NCI-H146 treated with DMSO at 0.1 percent for 48 hours (cell line): ENCODE data around the gene PCED1A.

ENCODE experiments used
- DNase-seq: peaks from one replicate; lab custom pipeline; 2025; ENCODE audit not compliant: unreplicated experiment; lab: John Stamatoyannopoulos, UW

The PCED1A gene

DNA sequence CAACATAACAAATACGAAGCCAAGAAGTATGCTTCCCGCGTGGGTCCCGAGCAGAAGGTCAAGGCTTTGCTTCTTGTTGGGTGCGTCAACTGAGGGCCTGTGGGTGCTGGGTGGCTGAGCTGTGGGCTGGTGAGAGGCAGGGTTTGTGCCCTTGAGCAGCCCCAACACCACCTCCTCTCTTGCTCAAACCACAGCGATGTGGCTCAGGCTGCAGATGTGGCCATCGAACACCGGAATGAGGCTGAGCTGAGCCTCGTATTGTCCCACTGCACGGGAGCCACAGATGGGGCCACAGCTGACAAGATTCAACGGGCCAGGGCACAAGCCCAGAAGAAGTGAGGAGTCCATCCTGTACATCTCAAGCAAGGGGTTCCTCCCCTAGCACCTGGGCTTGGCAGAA lies 25.8 kb upstream of the PCED1A start:
- no peak for DNase-seq

DNA sequence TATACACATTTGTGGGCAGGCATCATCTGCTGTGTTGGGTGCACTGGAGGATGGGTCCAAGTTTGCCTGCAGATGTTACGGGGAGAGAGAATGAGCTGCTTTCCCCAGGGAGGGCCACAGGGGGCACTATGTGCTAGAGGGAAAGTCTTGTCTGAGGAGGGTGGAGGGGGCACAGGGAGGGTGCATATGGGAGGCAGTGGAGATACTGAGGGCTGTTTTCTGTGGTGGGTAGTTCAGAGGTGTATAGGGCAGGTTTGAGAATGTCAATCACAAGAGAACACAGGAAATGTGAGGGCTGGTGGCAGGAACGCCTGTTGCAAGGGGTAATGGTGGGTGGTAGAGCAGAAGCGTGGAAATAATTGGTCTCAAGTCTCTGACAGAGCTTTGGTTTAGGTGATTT lies 25.2 kb upstream of the PCED1A start:
- no peak for DNase-seq

DNA sequence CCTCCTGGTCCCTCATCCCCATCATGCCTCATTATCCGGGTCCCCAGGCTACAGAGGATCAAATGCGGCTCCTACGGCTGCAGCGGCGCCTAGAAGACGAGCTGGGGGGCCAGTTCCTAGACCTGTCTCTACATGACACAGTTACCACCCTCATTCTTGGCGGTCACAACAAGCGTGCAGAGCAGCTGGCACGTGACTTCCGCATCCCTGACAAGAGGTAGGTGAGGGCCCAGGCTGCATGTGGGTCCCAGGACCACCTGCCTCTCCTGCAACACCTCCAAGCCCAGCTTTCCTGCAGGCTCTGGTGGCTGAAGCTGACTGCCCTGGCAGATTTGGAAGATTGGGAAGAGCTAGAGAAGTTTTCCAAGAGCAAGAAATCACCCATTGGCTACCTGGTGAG lies 24.6 kb upstream of the PCED1A start:
- no peak for DNase-seq

DNA sequence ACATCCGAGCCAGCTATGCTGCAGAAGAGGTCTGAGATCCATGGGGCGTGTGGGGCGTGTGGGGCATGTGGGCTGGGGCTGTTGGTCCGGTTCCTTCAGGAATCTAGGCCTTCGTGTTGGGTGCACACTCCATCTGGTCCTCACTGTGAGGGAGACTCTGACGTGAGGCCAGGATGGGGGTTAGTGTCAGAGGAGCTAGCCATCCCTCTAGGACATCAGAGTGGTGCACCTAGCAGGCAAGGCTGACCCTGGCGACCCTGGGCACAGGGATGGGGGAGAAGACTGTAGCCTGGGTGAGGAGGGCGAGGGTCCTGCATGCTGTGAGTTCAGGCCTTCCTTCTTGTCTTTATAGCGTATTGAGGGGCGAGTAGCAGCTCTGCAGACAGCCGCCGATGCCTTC lies 24.2 kb upstream of the PCED1A start:
- DNase-seq = no peak

DNA sequence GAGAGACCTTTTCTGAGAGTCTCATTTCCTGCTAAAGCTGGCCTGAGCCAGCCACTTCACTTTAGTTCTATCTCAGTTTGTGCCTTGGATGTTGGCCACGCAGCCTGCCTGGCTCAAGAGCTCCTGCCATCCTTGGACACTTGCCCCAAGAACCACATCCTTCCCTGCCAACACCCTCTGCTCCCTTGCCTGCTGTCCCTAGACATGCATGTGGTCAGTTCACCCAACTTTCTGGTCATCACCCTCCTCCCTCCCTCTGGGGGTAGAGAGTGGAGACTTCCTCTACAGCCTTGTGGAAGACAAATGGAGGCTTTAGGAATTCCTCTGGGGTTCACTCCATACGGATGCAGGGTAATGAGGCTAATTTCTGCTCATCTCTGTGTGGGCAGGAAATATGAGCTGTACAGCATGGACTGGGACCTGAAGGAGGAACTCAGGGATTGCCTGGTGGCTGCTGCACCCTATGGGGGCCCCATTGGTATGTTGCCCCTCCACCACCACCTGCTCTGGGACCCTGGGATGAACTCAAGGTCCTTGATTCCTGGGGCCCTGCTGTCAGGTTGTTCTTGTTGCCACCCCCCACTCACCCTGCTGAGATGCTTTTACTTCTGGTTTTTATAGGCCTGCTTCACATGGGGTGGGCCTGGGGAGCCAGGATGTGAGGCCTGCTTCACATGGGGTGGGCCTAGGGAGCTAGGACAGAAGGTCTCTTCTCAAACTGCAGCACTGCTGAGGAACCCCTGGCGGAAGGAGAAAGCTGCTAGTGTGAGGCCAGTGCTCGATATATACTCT lies 19.1 kb upstream of the PCED1A start:
- DNase-seq = no peak

DNA sequence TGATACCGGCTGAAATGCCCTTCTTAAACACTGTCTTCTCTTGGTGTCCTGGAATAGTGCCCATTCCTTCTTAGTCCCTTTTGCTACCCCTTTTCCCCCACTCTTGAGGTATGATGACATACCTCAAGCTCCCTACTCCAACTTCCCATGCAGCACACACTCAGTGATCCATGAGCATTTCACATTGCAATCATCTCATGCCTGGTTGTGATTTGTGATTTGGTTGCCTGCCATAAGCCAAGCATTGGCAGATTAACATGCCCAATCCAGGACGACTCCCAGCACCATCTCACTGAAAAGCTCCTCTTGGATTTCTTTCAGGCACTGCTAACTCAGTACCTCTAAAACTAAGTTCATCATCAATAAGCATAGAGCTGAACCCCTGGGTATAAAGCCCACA lies 18.1 kb upstream of the PCED1A start:
- no peak for DNase-seq

DNA sequence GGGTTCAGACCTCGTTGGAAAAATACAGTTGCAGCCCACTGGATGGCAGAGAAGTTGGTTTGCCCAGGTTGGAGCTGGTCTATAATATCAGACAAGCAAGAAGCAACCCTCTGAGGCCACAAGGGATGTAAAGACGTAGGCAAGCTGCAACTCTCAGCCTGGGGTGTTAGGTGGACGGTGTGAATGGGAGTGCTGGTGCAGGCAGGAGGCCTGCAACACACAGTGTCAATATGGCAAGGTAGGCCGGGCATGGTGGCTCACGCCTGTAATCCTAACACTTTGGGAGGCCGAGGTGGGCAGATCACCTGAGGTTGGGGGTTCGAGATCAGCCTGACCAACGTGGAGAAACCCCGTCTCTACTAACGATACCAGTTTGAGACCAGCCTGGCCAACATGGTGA lies 10.6 kb upstream of the PCED1A start:
- no peak for DNase-seq

DNA sequence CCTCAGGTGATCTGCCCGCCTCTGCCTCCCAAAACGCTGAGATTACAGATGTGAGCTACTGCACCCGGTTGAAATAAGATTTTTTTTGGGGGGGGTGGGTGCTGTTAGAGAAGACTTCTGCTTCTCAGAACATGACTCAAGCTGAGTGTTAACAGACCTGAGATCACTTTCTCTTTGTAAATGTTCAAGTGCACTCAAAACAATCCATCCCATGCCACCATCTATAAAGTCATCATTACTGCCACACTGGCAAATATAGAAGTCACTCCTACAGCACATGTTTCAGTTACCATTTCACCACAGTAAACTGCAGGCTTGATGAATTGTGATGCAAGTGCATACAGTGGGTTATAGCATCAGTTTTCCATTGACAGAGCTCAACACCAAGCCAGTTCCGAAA lies 9.1 kb upstream of the PCED1A start:
- DNase-seq = no peak

DNA sequence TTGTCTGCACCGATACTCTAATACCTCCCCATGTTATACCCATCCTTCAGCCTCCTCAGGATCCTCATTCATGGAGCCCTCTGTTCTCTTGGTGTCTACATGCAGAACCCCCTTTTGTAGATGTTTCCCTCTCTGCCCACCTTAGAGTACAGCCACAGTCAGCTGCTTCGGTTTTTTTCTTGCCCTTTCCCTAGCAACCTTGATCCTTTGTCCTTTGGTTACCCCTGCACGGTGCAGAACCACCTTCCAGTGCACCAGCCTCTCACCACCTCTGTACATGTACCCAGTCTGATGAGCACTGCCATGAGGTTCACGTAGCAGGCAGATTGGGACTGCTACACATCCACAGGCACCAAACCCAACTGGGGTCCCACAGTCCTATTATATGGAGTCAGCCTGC lies 7.3 kb upstream of the PCED1A start:
- DNase-seq = no peak

DNA sequence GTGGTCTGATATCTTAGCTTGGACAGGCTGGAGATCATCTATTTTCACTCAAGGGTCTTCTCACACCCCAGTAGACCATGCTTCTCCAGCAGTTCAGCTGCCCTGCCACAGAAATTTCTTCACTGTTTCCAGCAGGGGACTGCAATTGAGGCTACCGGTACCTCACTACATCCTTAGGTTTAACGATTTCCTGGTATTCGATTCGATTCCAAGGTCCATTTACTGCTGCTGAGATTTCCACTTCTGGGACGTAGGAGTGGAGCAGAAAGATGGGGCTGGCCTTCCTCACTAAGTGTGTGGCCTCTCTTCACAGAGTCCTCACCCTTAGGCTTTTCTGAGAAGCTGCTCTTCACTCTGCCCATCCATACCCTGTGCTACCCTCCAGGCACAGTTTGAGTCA lies 6.2 kb upstream of the PCED1A start:
- no peak for DNase-seq

DNA sequence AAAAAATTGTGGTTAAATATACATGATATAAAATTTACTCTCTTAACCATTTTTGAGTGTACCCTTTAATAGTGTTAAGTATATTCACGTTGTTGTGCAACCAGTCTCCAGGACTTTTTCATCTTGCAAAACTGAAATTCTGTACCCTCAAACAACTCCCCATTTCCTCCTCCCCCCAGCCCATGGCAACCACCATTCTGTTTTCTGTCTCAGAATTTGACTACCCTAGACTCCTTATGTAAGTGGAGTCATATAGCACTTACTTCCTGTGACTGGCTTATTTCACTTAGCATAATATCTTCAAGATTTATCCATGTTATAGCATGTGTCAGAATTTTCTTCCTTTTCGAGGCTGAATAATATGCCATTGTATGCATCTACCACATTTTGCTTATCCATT lies 5.2 kb upstream of the PCED1A start:
- no peak for DNase-seq

DNA sequence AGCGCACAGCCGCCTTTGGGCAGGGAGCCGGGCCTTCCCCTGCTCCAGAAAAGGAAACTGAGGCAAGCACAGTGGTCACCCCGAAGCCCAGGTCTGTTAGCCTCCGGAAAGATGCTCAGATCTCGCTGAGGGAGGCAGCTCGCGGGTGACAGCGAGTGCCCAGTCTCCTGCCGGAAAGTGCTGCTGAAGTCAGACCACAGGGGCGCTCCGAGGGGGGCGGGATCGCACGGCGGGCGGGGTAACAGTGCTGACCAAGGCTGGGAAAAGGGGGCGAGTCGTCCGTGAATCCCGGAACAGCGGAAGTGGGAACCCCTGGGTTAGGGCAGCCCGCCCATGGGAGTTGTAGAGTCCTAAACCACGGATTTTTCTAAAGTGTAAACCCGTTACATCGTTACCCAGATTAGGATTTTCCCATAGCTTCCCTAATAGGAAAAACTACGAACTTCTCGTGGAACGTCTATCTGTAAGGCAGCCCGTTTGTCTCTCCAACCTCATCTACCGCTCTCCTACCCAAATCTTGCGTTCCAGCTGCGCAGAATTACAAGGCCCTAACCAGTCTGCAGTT lies 594 bp upstream of the PCED1A start:
- DNase-seq = no peak

DNA sequence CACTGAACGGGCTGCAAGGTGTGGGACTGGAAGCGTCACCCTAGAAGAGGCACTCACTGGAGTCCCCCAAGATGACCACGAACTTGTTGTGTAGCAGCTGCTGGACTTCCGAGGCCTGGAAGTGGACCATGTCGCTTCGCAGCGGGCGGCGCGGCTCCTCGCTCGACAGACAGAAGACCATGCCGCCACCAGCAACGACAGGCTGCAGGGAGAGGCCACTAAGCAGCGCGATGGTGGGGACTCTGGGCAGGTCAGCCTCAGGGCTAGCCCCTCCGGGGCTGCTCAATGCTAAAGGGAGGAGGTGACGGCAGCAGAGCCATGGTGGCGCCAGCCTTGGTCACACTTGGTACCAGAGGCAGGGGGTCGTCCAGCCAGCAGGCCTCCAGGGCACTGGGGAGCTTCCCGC lies 720 bp downstream of the PCED1A start:
- no peak for DNase-seq

DNA sequence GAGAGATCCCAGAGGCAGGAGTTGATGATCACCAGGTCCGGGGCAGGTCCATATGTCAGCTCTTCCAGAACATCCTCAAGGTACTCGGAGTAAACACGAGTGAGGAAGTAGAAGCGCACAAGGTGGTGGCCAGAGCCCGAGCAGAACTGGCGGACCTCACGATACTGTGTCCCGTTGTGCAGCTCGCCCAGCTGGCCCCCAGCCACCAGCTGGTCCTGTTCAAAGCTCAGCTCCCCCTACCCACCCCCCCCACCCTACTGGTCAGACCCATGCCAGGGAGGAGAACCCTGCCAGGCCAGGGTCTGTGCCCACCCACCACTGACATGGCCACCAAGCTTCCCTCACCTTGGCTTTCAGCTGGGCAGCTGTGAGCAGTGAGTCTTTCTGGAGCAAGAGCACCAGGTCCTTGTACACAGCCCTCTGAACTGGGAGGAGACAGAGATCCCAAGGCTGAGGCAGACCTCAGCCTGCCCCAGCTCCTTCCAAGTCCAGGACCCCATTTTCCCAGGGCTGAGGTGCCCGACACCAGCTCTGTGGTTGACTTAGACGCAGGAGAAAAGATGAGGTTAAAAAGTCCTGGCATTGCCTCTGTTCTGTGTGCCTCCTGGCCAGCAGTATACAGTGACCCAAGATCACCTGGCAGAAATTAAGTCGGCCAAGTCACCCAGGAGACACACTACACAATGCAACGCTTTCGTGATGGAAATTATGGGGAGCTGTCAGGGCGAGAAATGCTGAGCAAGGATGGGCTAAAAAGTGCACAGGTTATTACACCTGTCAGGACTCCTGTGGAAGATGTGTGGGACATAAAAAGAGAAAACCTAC lies 1.4 kb downstream of the PCED1A start:
- DNase-seq = no peak

DNA sequence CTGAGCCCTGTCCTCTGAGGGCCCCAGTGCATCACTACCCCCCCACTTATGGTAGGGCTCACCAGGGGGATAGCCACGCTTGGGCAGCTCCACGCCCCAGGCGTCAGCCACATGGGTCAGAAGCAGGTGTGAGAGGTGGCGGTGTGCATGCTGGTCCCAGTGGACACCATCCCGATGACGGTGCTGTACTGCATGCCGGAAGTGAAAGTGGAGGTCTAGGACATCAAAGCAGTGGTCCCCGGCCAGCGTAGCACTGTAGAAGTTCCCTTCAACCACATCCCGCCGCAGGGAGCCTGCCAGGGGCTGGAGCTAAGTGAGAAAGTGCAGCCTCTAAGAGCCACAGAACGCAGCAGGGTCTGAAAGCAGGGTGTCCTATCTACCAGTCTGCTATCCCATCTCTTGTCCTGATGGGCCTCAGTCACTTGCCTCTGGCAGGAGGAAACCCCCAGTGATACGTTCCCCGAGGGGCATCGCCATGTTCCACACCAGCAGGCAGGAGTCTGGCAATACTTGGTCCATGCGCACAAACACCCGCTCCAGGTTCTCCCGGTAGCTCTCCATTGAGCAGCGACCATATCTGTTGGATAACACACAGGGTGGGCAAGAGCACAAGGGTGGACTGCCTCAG lies 2.2 kb downstream of the PCED1A start:
- no peak for DNase-seq

DNA sequence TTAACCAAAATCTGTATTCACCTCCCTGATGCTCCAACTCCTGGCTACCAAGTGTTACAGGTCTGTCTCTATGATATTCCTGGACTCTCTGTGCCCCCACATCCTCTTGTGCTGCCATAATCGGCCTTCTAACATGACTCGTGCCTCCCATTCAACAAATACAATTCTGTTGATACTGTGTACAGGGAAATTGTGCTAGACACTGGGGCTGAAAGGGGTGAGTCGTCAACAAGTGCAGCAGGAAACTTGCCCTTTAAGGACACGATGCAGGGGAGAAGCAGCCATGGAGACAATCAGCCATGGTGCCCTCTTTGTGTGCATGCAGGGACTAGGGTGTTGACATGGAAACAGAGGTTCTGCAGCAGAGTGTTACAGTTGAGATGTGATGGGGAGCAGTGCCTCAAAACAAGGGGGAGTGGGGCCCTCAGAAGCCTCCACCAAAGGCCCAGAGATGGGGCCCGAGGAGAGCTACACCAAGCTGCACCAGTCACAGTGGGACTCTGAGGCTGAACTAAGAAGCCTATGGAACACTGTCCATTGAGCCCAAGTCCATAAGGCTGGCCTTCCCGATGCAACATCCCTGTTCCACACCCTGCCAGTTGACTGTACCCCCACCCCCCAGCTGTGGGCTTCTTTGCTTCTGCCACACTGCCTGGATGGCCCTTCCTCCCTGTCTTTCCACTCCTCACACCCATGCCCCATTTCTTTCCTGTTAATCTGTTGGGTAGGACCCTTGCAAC lies 3.1 kb downstream of the PCED1A start:
- DNase-seq = no peak

DNA sequence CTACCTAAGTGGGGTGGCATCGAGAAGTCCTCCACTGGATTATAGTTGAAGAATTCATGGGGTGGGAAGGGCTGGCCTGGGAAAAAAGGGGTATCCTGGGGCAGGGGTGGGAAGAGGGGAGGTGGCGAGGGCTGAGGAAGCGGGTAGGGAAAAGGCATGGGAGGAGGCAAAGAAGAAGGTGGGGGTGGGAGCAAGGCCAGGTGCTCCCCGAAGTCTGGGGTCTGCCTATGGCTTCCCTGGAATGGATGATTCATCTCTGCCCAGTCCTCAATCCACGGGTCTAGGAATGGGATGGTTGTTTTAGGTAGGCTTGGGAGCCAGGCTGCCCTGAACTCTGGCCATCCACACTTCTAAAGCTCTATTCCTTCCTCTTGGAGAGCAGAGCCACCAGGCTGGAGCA lies 4.4 kb downstream of the PCED1A start:
- no peak for DNase-seq

DNA sequence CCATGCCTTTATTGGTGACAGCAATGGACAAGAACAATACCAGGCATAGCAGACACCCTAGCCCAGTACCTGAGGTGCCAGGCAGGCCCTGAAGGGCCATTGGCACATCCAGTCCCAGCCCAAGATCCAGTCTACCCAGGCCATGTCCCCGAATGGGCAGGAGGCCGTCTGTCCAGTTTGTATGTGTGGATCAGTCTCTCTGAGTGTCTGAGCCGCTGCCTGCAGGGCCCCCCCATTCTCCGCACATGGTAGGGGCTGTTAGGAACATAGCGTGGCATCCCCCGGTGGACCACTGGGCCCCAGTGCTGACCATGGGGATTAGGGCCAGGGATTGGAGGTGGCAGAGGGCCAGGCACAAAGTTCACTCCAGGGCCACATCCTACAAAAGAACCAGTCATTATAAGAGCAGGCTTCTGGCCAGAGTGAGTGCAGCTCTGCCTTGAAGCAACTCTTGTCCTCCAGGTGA lies 5.1 kb downstream of the PCED1A start:
- no peak for DNase-seq

DNA sequence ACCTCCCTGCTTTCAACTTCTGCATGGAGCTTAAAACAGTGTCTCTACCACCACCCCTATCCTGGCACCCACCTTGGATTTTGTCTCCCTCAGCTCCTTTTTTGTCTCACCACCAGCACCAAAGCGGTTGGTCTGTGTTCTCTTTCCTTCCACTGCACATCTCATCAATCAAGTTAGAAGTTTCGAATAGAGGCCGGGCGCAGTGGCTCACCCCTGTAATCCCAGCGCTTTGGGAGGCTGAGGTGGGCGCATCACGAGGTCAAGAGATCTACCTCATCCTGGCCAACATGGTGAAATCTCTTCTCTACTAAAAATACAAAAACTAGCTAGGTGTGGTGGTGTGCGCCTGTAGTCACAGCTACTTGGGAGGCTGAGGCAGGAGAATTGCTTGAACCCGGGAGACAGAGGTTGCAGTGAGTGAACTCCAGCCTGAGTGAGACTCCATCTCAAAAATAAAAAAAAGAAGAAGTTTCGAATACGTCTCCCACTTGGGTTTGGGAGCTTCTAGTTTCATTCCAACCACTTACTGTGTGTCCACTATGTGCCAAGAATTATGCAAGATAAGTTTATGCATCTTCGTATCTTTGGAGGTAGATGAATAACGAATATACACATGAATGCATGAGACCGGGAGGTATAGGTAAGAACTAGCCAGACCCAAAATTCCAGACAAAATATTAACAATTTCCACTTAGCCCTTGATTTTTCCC lies 5.9 kb downstream of the PCED1A start:
- DNase-seq = no peak

DNA sequence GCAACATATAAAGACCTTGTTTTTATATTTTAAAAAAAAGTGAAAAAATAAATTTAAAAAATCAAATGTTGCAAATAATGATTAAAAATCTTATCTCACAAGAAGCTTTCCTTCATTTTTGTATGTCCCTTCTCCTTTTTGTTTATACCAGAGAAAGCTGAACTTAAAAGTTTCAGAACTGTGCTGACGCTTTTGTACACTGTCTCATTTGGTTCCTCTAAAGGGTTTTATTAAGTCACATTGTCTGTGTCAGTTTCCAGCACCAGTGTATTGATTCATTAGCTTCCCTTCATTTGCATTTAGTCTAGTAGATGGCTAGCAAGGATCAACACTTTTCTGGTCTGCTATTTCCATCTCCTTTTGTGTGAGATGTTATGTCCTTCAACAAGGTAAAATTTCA lies 6.7 kb downstream of the PCED1A start:
- no peak for DNase-seq
